ENCODE data around the gene KIAA2012. TPM values are rescaled to one million over a fixed set of nuclear protein-coding genes. Genes with fewer than 3 reads are reported as not detected.

The KIAA2012 gene
- total and polyA plus RNA-seq, 8 donors: 0.04 to 0.09 TPM; not detected in 6

DNA sequence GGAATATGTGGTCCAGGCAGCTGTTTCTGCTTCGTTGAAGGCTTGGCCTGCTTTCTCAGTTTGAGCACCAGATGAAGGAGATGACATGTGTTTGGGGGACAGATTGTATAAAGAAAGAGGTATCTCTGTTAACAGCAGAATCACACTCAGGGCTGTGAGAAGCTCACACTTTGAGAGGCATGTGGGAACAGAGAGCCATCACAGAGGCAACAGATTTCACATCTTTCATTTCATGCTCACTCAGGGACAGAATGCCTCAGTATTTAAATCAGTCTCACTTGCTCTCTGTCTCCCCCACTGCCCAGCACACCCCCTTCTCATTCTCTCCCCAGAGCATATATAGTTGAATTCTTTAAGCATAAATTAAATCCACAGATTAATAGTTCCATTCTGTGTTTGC is 37.4 kb downstream of the KIAA2012 start:
- intact Hi-C loops (cut with DNase I): no loop called here
- no peaks in the 10 kb centered on the region for H3K9me3 ChIP-seq
- no peaks in the 10 kb centered on the region for H3K27me3 ChIP-seq
- FAIRE-seq: no peak
- WGBS, 2 donors: 38 to 44% methylated on average over 1 of the region's 1 CpG
- H3K27ac ChIP-seq: no peak overlapping the region
- no peak for ATAC-seq
- no peak for DNase-seq
- H3K4me3 ChIP-seq: no peak overlapping the region
- H3K36me3 ChIP-seq: no peaks in the 10 kb centered on the region
- no peaks in the 10 kb centered on the region for H3K4me1 ChIP-seq
- TF ChIP-seq, protein P1, sequence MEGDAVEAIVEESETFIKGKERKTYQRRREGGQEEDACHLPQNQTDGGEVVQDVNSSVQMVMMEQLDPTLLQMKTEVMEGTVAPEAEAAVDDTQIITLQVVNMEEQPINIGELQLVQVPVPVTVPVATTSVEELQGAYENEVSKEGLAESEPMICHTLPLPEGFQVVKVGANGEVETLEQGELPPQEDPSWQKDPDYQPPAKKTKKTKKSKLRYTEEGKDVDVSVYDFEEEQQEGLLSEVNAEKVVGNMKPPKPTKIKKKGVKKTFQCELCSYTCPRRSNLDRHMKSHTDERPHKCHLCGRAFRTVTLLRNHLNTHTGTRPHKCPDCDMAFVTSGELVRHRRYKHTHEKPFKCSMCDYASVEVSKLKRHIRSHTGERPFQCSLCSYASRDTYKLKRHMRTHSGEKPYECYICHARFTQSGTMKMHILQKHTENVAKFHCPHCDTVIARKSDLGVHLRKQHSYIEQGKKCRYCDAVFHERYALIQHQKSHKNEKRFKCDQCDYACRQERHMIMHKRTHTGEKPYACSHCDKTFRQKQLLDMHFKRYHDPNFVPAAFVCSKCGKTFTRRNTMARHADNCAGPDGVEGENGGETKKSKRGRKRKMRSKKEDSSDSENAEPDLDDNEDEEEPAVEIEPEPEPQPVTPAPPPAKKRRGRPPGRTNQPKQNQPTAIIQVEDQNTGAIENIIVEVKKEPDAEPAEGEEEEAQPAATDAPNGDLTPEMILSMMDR (IDR thresholded peaks at IDR 0.05): no peak

DNA sequence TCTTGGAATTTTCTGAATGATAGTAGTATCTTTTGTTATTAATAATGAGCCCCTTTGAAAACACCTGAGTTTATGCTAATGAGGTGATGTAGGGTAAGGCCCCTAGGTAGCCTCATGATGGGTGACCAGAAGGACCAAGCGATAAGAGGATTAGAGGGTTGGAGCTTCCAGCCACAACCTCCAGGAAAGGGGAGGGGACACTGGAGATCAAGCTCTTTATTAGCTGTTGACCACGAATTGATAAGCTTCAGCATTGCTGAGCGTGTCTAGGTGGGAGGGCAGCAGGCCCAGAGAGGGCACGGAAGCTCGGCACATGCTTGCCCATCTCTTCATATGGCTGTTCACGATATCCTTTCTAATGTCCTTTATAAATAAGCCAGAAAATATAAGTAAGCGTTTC is 39.0 kb downstream of the KIAA2012 start:
- Histone ChIP-seq H3K27ac (no peak overlapping the region), H3K27me3 (no peaks in the 10 kb centered on the region), H3K4me1 (no peaks in the 10 kb centered on the region), H3K4me3 (no peak overlapping the region), H3K9me3 (no peaks in the 10 kb centered on the region), H3K36me3 (no peaks in the 10 kb centered on the region)
- DNase-seq: no peak
- TF ChIP-seq, protein P1 (IDR thresholded peaks at IDR 0.05): no peak
- FAIRE-seq: no peak
- ATAC-seq: no peak
- intact Hi-C loops (cut with DNase I): no loop called here
- WGBS, 2 donors: 71 to 84% methylated on average over 7 of the region's 7 CpGs

DNA sequence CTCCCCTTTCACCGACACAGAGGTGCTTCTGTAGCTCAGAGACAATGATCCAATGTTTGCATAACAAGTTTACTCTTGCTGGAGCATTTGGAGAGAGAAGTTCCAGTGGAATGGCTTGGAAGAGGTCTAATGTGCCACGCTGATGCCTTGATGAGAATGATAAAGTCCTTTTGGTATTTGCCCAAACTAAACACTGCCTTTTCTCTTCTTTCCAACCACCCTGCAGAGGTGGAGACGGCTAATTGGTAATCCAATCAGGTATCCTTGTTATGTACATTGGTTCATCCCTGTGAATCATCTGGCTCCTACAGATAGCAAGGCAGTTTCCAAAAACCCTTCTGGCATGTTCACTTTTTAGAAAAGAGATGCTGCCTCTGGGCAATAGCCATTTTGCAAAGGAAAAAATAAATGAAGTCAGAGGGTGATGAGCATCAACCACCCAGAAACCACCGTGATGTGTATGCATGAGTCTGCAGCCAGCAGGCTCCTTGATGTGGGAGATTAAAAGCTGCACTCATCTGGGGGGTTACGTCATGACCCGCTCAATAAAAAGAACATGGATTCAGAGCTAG is 40.6 kb downstream of the KIAA2012 start:
- Histone ChIP-seq H3K4me1 (no peaks in the 10 kb centered on the region), H3K27ac (no peak overlapping the region), H3K27me3 (no peaks in the 10 kb centered on the region), H3K36me3 (no peaks in the 10 kb centered on the region), H3K4me3 (no peak overlapping the region), H3K9me3 (no peaks in the 10 kb centered on the region)
- intact Hi-C loops (cut with DNase I): no loop called here
- DNase-seq (no peak), FAIRE-seq (no peak), ATAC-seq (no peak)
- 44 to 50% methylated on average over 6 of the region's 6 CpGs for WGBS, 2 donors
- TF ChIP-seq, protein P1 (IDR thresholded peaks at IDR 0.05): no peak

DNA sequence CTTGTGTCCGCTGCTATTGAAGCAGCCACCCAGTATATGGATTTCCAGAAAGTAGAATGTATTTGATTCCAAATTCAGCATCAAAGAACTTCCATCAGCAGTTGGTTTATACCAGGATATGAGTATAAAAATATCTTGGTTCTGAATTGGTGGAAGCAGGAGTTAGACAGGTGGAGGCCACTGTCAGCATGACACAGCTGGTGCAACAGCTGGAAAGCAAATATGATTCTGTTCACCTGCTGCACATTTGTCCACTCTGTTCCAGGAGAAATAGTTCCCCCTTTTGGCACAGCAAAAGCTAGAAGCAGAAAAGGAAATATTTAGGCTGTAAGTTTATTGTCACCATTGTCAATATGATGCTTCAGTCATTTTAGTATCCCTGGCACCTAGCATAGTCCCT is 41.2 kb downstream of the KIAA2012 start:
- intact Hi-C loops (cut with DNase I): no loop called here

DNA sequence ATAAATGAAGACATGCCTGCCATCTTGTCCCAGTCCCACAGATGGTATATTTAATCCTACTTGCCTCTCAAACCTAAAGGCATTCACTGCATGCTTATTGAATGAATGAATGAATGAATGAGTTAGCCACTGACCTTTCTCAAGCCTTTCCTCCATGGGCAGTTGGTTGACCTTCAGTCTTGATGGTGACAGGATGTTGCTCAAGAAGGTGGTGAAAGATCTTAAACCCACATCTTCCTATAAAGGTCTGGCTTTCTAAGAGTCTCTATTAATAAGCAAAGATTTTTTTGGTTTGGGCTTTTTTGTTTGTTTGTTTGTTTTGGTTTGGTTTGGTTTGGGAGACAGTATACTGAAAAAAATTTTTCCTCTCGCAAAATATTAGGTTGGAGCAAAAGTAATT is 41.7 kb downstream of the KIAA2012 start:
- H3K36me3 ChIP-seq: no peaks in the 10 kb centered on the region
- no peaks in the 10 kb centered on the region for H3K27me3 ChIP-seq
- ATAC-seq (no peak), FAIRE-seq (no peak), DNase-seq (no peak)
- no peaks in the 10 kb centered on the region for H3K4me1 ChIP-seq
- H3K4me3 ChIP-seq: no peak overlapping the region
- TF ChIP-seq, protein P1 (IDR thresholded peaks at IDR 0.05): no peak
- no peaks in the 10 kb centered on the region for H3K9me3 ChIP-seq
- no peak overlapping the region for H3K27ac ChIP-seq
- intact Hi-C loops (cut with DNase I): no loop called here
- WGBS, 2 donors: 78 to 84% methylated on average over 1 of the region's 1 CpG

More for the DNA sequence above, 41.2 kb downstream of the KIAA2012 start:
- H3K4me1 ChIP-seq: no peaks in the 10 kb centered on the region
- no peaks in the 10 kb centered on the region for H3K9me3 ChIP-seq
- H3K27me3 ChIP-seq: no peaks in the 10 kb centered on the region
- FAIRE-seq (no peak), ATAC-seq (no peak), DNase-seq (no peak)
- H3K27ac ChIP-seq: no peak overlapping the region
- 66 to 92% methylated on average over 1 of the region's 1 CpG for WGBS, 2 donors
- H3K4me3 ChIP-seq: no peak overlapping the region
- TF ChIP-seq, protein P1 (IDR thresholded peaks at IDR 0.05): no peak
- no peaks in the 10 kb centered on the region for H3K36me3 ChIP-seq

All from pancreas (tissue), 10 donors.